C1 segment of cervical spinal cord (tissue), 14 donors: ENCODE data around the gene RNF130.
"Not testable (repeated sequence)": the region's sequence is repeated elsewhere in the genome, so short reads cannot be mapped to it uniquely, and the experiment has no call there.

ENCODE experiments used
- DNase-seq, 14 donors: peaks; one replicate each; lab custom pipeline; 2025; lab: John Stamatoyannopoulos, UW

Gene RNF130

GRCh38 chr5:179978792-179979191, 92.8 kb downstream of the RNF130 start:
- no peak for DNase-seq

- DNase-seq = peak in 1 of 14 donors; percentile 54
Measured at GRCh38 chr5:179975713-179976134, 95.8 kb downstream of the RNF130 start.

- DNase-seq = peak in 5 of 14 donors; percentile 12 to 70 (median 22)
Measured at GRCh38 chr5:179974946-179975712, 96.4 kb downstream of the RNF130 start.

DNA sequence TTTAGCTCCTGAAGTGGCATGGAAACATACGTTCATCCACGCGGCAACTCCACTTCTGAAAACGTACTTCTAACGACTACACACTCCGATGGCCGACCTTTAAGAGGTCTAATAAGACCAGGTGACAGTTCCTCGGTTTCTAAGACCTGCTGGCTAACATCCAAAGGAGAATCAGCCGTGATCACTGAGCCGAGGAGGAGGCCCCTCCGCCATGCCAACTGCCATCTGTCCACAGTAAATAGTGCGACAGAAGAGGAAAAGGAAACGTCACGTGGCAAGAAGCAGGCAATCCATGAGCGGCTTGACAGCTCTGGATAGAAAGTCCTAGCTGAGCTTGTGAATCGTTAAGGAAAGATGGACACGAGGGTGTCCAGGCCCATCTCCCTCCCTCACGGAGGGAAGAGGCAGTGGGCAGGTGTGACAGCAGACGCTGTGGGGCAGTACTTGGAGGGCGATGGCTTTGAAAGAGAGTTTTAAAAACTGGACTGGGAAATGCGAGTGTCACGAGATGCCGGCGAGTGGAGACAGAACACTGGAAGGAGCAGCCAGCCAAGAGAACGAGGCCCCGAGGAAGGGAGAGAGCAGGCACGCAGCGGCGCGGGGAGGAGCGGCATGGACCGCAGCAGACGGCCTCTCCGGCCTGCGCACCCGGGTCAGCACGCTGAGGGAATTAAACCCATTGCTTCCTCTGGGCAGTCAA, 97.2 kb downstream of the RNF130 start:
- peak in 1 of 14 donors; percentile 93 for DNase-seq

GRCh38 chr5:179973391-179973790, 98.2 kb downstream of the RNF130 start:
- DNase-seq = peak in 1 of 14 donors; percentile 43

- DNase-seq = no peak
Measured at GRCh38 chr5:179969110-179969509, 102.4 kb downstream of the RNF130 start.

DNA sequence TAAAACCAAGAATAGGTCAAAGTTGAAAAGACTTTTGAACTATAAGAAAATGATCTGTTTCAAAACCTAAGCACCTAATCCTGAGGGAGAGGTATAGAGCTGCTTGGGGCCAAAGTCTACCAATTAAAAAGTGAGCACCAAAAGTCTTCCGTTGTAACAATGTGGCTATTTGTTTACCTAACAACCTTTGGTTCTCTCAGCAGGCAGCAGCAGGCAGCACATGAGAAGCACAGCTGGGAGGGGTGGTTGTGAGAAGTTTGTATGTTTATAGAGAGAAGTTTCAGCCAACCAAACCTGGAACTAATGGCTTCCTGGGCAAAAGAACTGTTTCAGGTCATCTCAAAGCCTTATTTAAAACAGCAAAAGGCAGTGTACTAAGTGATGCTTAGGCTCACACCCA, 104.1 kb downstream of the RNF130 start:
- DNase-seq = no peak

- peak in 1 of 14 donors; percentile 18 for DNase-seq
Measured at GRCh38 chr5:179964015-179964414, 107.5 kb downstream of the RNF130 start.

DNA sequence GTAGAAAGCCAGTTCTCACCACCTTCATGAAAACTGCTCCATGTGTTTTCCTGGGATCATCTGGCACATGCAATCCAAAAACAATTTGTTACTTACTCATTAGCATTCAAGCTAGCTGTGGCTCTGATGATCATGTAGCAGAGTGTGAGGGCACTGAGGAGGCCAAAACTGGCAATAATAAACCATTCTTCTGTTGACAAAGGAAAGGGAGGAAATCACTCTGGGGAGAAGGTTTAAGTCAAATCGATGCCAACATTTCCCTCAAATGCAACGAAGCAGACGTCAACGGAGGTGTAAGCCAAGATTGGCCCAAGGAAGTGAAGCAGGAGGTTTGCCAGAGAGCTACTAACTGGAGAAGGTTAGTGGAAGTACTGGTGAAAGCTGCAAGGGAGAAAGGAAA, 108.2 kb downstream of the RNF130 start:
- DNase-seq = peak in 3 of 14 donors; percentile 11 to 60 (median 15)

DNA sequence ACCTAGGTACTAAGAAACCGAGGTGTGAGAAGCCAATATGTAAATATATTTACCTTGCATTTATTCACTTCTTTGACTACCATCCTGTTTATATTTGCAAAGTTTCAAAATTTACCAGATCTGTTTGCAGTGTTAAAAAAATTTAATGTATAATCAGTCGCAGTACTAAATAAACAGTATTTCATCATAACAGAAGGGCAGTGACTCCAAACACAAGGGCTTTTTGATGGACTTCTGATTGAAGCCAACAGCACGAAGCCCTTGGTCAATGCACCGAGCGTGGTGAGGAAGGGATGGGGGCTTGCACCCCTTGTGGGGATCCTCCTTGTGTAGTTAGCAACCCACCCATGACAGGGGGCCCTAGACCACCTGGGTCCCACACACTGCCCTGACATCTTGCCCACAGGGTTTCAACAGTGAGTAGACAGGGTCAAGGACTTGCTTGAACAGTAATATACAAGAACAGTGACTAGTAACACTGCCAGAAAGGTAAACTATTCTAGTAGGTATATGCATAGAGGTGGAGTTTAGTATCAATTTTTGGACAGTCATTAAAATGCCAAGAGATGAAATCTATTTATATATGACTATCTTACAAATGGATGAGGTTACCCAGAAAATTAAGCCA, 111.2 kb downstream of the RNF130 start:
- DNase-seq = no peak

DNA sequence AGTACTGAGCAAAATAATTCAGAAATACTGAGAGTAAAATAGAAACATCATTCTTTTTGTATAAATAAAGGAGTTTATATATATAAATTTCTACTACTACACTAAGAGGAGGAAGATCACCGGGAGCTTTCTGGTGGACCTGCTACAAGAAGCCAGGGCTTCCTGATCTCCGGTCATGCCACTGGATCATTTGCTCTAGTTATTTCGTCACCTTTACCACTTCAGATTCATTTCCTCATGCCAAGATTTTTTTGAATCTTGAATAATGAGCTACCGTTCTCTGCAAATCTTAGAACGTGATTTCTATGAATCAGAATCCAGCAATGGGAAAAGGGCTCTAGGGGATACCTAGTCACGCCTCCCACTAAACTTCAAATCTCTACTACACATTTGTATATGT, 111.9 kb downstream of the RNF130 start:
- DNase-seq = no peak

- not testable (repeated sequence) for DNase-seq
Measured at GRCh38 chr5:179959118-179959517, 112.4 kb downstream of the RNF130 start.

DNA sequence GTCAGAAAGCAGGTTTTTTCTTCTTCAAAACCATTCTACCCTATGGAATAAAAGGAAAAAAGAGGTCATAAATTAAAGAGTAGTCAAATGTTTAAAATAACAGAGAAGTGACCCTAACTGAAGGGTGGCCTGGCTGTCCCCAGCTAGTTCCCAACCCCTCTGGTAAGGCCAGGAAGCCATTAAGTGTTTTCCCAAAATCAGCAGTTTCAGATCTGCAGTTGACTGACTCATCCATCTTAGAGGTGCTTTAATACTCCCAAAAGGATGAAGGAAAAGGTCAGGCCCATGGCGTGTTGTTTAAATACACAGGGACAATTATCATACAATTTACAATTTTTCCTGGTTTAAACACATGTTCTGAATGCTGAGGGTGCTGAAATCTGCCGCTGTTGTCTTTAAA, 115.9 kb downstream of the RNF130 start:
- no peak for DNase-seq

DNA sequence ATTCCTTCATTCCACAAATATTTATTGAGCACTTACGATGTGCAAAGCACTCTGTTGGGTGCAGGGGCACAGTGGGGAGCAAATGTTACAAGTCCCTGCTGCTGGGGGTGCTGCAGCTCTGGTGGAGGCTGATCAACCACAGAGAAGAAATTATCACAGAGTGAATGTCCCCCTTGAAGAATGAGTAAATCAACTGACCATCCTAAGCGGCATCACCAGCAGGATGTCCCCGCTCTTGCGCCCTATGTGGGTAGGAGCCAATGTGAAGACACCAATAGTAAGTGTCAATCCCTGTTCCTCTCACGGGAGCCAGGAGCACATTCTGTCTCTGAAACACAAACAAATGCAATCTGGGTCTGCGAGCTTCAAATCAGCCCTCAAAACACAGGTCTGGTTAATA, 116.5 kb downstream of the RNF130 start:
- no peak for DNase-seq

- DNase-seq = no peak
Measured at GRCh38 chr5:179954434-179954833, 117.1 kb downstream of the RNF130 start.

GRCh38 chr5:179953987-179954386, 117.6 kb downstream of the RNF130 start:
- DNase-seq = no peak

DNA sequence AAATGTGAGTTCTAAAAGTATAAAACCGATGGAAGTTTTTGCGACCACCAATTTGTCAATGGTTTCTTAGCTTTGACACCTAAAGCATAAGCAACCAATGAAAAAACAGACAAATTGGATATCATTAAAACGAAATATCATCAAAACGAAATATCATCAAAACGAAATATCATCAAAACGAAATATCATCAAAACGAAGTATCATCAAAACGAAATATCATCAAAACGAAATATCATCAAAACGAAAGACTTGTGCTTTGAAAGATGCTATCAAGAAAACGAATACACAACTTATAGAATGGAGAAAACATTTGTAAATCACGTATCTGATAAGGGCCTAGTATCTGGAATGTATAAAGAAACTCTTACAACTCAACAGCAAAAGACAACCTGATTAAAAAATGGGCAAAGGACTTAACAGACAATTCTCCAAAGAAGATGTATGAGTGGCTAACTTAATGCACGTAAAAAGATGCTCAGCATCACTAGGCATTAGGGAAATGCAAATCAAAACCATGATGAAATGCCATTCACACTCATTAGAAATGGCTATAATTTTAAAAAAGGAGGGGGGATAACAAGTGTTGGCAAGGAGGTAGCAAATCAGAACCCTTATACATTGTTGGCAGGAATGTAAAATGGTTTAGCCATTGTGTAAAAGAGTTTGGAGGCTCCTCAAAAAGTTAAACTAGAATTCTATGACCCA, 134.4 kb downstream of the RNF130 start:
- no peak for DNase-seq

- no peak for DNase-seq
Measured at GRCh38 chr5:179930788-179931473, 140.6 kb downstream of the RNF130 start.

DNA sequence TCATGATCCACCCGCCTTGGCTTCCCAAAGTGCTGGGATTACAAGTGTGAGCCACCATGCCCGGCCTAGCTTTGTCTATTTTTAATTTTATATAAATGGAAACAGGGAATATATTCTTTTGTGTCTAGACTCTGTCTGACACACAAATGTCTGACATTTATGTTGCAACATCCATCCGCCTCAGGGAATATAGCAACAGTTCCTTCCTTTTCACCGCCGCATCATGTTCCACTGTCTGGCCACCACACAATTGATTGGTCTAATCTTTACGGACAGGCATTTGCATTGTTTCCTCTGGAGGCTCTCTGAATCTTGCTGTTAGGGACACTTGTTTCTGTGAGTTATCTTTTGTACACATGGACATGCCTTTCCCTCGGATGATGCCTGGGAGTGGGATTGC, 143.7 kb downstream of the RNF130 start:
- no peak for DNase-seq

DNA sequence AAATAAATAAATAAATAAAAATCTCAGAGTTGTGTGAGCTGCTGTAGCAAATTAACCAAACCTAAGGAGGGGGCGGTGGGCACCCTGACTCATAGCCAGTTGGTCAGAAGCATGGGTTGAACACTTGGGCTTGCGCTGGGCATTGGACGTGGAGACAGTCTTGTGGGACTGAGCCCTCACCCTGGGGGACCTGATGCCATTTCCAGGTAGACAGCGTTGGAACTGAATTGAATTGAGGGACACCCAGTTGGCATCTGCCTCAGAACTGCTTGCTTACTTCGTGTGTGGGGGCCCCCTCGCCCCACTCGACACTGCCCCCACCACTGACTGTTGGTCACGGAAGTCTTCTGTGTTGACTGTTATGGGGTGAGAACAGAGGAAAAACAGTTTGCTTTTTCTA, 144.9 kb downstream of the RNF130 start:
- no peak for DNase-seq

GRCh38 chr5:179923436-179923835, 148.1 kb downstream of the RNF130 start:
- no peak for DNase-seq
